GM21447 (cell line): ENCODE data around the gene MINK1.
"Not testable (repeated sequence)": the region's sequence is repeated elsewhere in the genome, so short reads cannot be mapped to it uniquely, and the experiment has no call there.

ENCODE experiments used
- ATAC-seq: cut with Tn5 transposase; IDR thresholded peaks from one replicate; pipeline ENCODE4 v1.9.1; 2021; ENCODE audit not compliant: unreplicated experiment

MINK1 gene

DNA sequence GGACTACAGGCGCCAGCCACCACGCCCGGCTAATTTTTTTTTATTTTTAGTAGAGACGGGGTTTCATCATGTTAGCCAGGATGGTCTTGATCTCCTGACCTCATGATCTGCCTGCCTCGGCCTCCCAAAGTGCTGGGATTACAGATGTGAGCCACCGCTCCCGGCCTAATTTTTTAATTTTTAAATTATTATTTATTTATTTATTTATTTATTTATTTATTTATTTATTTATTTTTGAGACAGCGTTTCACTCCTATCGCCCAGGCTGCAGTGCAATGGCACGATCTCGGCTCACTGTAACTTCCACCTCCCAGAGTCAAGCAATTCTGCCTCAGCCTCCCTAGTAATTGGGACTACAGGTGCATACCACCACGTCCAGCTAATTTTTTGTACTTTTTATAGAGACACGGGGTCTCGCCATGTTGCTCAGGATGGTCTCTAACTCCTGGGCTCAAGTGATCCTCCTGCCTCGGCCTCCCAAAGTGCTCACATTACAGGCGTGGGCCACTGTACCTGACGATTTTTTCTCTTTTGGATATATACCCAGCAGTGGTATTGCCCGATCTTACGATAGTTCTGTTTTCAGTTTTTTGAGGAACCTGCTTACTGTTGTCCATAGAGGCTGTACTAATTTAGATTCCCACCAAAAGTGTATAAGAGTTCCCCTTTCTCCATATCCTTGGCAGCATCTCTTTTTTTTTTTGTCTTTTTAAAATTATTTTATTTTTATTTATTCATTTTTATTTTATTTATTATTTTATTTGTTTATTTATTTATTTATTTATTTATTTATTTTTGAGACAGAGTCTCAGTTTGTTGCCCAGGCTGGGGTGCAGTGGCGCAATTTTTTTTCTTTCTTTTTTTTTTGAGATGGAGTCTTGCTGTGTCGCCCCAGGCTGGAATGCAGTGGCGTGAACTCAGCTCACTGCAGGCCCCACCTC is 36.2 kb downstream of the MINK1 start:
- ATAC-seq: not testable (repeated sequence)

GRCh38 chr17:4870855-4871254 is 37.7 kb downstream of the MINK1 start:
- no peak for ATAC-seq

DNA sequence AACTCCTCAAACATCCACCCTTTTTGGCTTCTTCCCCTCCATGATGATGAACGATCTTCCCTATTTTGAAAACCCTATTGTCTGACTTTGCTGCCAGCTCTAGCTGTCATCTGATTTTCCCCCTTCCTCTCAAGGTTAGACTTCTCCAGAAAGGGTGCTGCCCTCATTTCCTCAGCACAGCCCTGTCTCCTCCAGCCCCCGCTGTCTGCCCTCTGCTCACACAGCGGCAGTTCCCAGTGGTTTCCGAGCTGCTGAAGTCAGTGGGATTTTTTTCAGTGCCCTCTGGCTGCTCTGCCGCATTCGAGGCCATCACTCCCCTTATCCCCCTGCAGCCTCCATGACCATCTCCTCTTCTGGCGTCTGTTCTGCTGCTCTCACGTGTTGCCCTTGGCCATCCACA is 39.6 kb downstream of the MINK1 start:
- no peak for ATAC-seq

DNA sequence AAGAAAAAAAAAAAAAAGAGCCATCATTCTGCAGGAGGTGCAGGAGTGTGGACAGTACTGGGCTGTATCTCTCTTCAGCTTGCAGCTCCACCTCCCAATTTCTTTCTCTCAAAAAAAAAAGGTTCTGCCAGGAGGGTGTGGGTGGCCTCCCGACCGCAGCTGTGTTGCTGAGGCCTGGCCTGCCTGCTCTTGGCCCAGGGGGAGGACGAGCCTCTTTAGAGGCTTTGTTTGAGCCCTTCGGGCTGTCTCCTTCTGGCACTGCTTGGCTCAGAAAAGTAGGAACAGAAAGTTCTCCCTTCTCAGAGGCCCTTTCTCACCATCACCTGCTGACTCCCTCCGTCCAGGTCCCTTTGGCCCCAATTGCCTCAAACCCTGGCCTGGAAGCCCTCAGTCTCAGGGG is 43.9 kb downstream of the MINK1 start:
- no peak for ATAC-seq

DNA sequence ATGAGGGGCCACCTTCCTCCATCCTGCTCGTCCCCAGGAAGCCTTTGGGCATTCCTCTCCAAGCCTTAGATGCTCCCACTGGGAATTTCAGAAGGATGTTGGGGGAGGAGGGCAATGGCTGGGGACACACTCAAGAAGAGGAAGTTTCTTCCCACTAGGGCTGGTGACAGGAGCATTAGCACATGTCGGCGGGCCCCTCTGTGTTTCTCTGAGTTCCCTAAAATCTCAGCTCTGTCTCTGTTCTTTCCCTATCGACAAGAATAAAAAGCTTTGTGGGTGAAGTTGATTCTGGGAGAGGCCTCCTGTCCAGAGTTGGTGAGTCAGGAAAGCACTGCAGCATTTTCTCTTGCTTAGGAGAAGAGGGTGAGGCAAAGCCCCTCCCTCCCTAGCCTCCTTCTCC is 46.5 kb downstream of the MINK1 start:
- no peak for ATAC-seq

- no peak for ATAC-seq
These were observed 47.7 kb downstream of the MINK1 start for GRCh38 chr17:4880857-4881256.

GRCh38 chr17:4881761-4882555 is 48.8 kb downstream of the MINK1 start:
- ATAC-seq: no peak

DNA sequence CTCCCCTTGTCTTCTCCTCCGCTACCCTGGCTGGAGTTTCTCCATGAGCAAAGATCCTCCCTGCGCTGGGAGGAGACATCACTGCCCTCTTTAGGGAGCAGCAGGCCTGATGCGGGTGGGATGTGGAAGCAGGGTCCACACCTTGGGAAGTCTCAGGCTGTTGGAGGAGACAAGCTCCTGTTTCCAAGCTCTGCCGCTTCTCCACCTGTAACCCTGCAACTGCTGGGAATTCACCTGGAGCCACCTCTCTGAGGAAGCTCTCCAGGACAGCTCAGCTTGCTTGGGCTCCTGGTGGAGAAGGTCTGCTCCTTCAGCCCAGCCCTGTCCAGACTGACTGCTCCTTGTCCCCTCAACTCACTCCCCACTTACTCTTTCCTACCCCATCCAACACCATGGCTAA is 51.3 kb downstream of the MINK1 start:
- ATAC-seq: no peak

DNA sequence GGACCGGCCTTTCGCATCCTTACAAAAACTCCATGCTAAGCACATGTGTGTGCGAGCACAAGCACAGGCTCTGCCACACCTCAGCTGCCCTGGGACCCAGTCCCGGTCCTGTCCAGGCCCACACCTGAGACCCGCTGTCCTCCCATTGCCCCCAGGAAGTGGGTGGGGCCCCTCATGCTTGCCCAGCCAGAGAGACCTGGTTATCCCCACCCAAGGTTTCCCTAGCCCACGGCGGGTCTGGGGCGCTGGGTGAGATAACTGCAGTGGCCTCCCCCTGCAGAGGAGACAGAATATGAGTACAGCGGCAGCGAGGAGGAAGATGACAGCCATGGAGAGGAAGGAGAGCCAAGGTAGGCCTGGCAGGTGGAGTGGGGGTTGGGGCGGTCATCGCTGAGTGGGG is 53.7 kb downstream of the MINK1 start:
- ATAC-seq: no peak

- ATAC-seq: no peak
These were observed 54.4 kb downstream of the MINK1 start for GRCh38 chr17:4887581-4887980.

DNA sequence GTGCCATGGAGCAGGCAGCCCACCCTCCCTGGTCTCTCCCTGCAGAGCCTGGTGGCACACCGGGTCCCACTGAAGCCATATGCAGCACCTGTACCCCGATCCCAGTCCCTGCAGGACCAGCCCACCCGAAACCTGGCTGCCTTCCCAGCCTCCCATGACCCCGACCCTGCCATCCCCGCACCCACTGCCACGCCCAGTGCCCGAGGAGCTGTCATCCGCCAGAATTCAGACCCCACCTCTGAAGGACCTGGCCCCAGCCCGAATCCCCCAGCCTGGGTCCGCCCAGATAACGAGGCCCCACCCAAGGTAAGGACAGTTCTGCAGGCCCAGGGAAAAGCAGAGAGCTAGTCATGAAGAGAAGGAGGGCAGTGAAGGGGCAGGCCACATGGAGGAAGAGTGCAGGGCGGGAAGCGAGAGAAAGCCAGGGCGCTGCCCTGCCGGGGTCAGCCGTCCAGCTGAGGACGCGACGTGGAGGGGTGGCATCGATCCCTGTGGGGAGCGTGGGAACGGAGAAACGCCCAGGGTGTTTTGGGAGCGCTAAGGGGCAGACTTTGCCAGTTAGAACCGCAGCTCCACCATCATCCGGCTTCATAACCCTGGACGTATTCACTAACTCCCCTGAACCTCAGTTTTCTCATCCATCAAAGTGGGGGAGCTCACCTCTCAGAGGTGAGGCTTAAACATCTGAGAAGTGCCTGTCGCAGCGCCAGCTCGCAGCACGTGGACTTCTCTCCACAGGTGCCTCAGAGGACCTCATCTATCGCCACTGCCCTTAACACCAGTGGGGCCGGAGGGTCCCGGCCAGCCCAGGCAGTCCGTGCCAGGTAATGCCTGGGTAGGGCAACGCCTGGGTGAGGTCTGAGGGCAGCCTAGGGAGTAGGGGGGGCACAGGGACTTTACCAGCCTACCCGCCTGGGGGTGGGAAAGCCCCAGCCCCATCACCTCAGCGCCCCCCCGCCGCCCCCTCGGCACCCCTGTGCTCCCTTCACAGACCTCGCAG is 58.6 kb downstream of the MINK1 start:
- no peak for ATAC-seq

- ATAC-seq: no peak
These were observed 59.5 kb downstream of the MINK1 start for GRCh38 chr17:4892499-4893221.

DNA sequence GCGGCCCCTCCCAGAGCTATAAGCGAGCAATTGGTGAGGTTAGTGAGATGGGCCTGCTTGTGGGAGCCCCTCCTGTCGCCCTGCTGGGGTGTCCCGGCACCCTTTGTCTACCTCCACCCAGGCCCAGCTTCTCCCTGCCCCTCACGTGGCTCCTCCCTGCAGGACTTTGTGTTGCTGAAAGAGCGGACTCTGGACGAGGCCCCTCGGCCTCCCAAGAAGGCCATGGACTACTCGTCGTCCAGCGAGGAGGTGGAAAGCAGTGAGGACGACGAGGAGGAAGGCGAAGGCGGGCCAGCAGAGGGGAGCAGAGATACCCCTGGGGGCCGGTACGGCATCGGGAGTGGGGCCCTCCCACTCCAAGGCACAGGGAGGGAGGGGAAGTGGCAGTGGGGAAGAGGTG is 60.1 kb downstream of the MINK1 start:
- ATAC-seq: no peak

DNA sequence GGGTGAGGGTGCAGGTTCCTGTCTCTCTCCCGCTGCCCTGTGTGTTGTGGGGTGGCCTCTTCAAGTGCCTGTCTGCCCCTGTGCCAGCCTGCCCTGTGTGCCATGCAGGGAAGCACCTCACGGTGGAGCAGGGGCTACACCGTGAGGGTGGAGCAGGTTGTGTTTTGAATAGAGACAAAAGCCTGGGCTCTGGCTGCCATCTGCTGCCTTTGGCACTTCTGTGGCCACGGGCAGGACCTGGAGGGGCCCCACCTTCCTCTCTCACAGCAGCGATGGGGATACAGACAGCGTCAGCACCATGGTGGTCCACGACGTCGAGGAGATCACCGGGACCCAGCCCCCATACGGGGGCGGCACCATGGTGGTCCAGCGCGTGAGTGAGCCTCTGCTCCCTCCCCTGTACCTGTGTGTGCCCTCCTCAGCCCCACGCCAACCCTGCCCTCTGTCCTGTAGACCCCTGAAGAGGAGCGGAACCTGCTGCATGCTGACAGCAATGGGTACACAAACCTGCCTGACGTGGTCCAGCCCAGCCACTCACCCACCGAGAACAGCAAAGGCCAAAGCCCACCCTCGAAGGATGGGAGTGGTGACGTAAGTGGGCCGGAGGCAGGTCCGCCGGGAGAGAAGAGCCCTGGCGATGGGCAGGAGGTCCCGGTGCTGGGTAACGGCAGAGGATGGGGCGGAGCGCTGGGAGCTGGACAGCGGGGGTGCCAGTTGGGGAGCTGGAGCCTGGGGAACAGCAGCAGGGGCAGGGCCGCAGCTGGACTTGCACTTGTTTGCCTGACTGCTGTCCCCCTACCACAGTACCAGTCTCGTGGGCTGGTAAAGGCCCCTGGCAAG is 60.8 kb downstream of the MINK1 start:
- ATAC-seq: no peak

DNA sequence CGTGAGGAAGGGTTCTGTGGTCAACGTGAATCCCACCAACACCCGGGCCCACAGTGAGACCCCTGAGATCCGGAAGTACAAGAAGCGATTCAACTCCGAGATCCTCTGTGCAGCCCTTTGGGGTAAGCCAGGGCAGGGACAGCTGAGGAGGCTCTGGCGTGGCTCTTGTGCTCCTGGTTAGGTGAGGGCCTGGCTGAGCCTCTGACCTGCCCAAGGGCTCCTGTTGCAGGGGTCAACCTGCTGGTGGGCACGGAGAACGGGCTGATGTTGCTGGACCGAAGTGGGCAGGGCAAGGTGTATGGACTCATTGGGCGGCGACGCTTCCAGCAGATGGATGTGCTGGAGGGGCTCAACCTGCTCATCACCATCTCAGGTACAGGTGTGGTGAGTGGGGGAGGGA is 62.0 kb downstream of the MINK1 start:
- ATAC-seq: no peak

DNA sequence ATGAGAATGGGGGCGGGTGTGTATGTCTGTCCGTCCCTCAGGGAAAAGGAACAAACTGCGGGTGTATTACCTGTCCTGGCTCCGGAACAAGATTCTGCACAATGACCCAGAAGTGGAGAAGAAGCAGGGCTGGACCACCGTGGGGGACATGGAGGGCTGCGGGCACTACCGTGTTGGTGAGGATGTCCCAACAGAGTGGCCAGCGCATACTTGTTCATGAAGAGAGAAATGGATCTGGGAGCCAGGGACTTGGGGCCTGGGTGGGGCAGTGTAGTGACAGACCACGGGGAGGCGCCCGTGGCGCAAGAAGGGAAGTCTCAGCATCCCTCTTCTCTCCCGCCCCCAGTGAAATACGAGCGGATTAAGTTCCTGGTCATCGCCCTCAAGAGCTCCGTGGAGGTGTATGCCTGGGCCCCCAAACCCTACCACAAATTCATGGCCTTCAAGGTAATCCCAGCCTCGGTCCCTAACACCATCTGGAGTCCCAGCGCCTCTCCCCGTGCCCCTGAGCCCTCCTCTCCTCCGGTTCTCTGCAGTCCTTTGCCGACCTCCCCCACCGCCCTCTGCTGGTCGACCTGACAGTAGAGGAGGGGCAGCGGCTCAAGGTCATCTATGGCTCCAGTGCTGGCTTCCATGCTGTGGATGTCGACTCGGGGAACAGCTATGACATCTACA is 62.7 kb downstream of the MINK1 start:
- no peak for ATAC-seq

GRCh38 chr17:4896332-4897197 is 63.4 kb downstream of the MINK1 start:
- no peak for ATAC-seq

- ATAC-seq: no peak
These were observed 64.1 kb downstream of the MINK1 start for GRCh38 chr17:4897198-4897687.
